Measurements from ENCODE around the gene MGST2. TPM values are rescaled to one million over a fixed set of nuclear protein-coding genes. Genes with fewer than 3 reads are reported as not detected.

The MGST2 gene
- total and polyA plus RNA-seq, 9 donors: 42.5 to 58.4 (median 45.6) TPM

- Histone ChIP-seq H3K27ac (ENCODE audit: low read length) (peak overlapping the region; percentile 84), H3K4me1 (ENCODE audit: control insufficient read depth, insufficient read depth, low read length) (peaks cover 24% of the 10 kb centered on the region), H3K36me3 (ENCODE audit: control insufficient read depth, insufficient read depth, low read length) (peaks cover 1% of the 10 kb centered on the region), H3K9me3 (replicated peaks; ENCODE audit: control insufficient read depth, low read depth, low read length) (no peaks in the 10 kb centered on the region), H3K27me3 (ENCODE audit: control insufficient read depth, insufficient read depth, low read length) (no peaks in the 10 kb centered on the region), H3K4me3 (ENCODE audit: low read length) (peak overlapping the region; percentile 53)
- peak; percentile 35 for DNase-seq
- under 1% methylated on average over 8 of the region's 14 CpGs for WGBS (ENCODE audit: insufficient coverage)
These were observed 68.7 kb downstream of the MGST2 start for GRCh38 chr4:139734201-139734874.

DNA sequence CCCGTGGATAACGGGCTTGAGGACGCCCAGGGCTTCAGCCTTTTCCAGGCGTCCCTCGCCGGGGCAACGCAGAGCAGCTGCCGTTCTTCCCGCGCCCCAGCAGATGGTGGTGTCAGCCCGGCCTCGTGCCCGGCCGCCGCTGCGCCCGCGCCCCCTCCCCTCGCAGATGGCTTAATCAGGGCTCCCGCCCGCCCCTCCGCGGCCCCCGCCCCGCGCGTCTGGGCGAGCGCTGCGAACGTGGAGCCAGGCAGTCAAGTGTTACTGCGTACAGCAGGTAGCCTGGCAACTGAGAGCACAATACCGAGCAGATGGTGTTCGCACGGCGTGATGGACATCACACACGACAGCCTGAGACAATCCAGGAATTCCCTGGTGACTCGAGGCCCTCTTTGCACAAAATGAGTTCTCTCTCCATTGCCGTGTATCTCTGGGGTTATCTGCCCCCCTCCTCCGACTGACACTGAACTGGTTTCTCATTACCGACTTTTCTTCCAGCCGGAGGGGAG lies 69.3 kb downstream of the MGST2 start:
- WGBS (ENCODE audit: insufficient coverage): 0% methylated on average over 33 of the region's 42 CpGs
- H3K27me3 ChIP-seq (ENCODE audit: control insufficient read depth, insufficient read depth, low read length): no peaks in the 10 kb centered on the region
- peak; percentile 96 for DNase-seq
- H3K4me3 ChIP-seq (ENCODE audit: low read length): peak overlapping the region; percentile 53
- peak overlapping the region; percentile 91 for H3K27ac ChIP-seq (ENCODE audit: low read length)
- H3K9me3 ChIP-seq (replicated peaks; ENCODE audit: control insufficient read depth, low read depth, low read length): no peaks in the 10 kb centered on the region
- peaks cover 27% of the 10 kb centered on the region for H3K4me1 ChIP-seq (ENCODE audit: control insufficient read depth, insufficient read depth, low read length)
- H3K36me3 ChIP-seq (ENCODE audit: control insufficient read depth, insufficient read depth, low read length): no peaks in the 10 kb centered on the region

GRCh38 chr4:139735381-139736273 lies 70.0 kb downstream of the MGST2 start:
- Histone ChIP-seq H3K4me3 (ENCODE audit: low read length) (peak overlapping the region; percentile 53), H3K27ac (ENCODE audit: low read length) (peak overlapping the region; percentile 91), H3K27me3 (ENCODE audit: control insufficient read depth, insufficient read depth, low read length) (no peaks in the 10 kb centered on the region), H3K36me3 (ENCODE audit: control insufficient read depth, insufficient read depth, low read length) (no peaks in the 10 kb centered on the region), H3K4me1 (ENCODE audit: control insufficient read depth, insufficient read depth, low read length) (peaks cover 34% of the 10 kb centered on the region), H3K9me3 (replicated peaks; ENCODE audit: control insufficient read depth, low read depth, low read length) (no peaks in the 10 kb centered on the region)
- DNase-seq: peak; percentile 69
- WGBS (ENCODE audit: insufficient coverage): 2% methylated on average over 42 of the region's 59 CpGs

GRCh38 chr4:139736274-139736660 lies 70.6 kb downstream of the MGST2 start:
- Histone ChIP-seq H3K27ac (ENCODE audit: low read length) (peak overlapping the region; percentile 37), H3K9me3 (replicated peaks; ENCODE audit: control insufficient read depth, low read depth, low read length) (no peaks in the 10 kb centered on the region), H3K4me1 (ENCODE audit: control insufficient read depth, insufficient read depth, low read length) (peaks cover 40% of the 10 kb centered on the region), H3K4me3 (ENCODE audit: low read length) (no peak overlapping the region), H3K36me3 (ENCODE audit: control insufficient read depth, insufficient read depth, low read length) (no peaks in the 10 kb centered on the region), H3K27me3 (ENCODE audit: control insufficient read depth, insufficient read depth, low read length) (no peaks in the 10 kb centered on the region)
- DNase-seq: peak; percentile 70
- WGBS (ENCODE audit: insufficient coverage): no CpG with 5 or more reads among the region's 5 CpGs

DNA sequence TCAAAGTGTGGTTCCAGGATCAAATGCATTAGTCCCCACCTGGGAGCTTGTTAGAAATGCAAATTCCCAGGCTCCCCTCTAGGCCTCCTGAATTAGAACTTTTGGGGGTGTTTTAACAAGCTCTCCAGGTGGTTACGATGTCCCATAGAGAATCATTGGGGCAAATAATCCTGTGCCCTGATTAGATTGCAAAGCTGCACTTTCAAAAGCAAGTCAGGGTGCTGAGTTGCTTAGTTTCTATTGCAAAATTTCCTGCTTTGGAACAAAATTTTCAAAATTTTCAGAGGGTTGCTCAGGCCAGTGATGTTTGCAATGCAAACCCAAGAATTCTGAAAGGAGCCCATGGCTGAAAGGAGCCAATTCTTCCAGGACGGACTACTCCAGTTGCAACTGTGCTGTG lies 71.0 kb downstream of the MGST2 start:
- Histone ChIP-seq H3K4me3 (ENCODE audit: low read length) (no peak overlapping the region), H3K27me3 (ENCODE audit: control insufficient read depth, insufficient read depth, low read length) (no peaks in the 10 kb centered on the region), H3K4me1 (ENCODE audit: control insufficient read depth, insufficient read depth, low read length) (peaks cover 41% of the 10 kb centered on the region), H3K36me3 (ENCODE audit: control insufficient read depth, insufficient read depth, low read length) (no peaks in the 10 kb centered on the region), H3K9me3 (replicated peaks; ENCODE audit: control insufficient read depth, low read depth, low read length) (no peaks in the 10 kb centered on the region), H3K27ac (ENCODE audit: low read length) (no peak overlapping the region)
- WGBS (ENCODE audit: insufficient coverage): 72% methylated on average over 2 of the region's 2 CpGs
- DNase-seq: peak; percentile 19

DNA sequence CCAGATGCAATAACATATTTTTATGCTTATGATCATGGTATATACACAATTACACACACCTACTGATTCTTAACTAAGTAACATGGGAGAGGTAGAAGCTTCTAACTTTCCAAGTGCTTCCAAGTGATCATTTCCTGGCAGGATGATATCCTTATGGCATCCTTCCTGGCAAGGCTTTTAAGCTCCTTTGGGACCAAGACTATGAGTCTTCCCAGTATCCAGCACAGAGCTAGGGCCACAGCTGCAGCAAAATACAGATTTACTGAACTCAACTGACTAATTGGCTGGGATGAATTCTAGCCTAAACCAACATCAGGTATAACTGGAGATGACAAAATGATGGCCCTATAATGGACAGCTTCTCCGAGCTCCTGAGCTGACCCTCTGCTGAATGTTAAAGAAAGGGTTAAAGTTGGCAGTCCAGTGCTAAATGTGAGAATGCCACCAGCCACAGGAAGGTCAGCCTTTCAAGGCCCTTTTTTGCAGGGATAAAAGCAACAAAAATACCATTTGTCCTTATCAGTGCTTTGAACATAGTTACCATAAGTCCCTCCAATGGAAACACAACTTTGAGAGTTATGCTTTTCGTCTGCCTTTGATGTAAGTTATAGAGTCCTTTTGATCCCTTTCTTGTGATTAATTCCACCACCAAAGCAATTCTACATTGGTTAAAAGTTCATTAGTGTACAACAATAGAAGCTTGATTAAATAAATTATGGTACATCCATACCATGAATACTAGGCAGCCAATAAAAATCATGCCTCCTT lies 73.4 kb downstream of the MGST2 start:
- no peaks in the 10 kb centered on the region for H3K9me3 ChIP-seq (replicated peaks; ENCODE audit: control insufficient read depth, low read depth, low read length)
- no peak for DNase-seq
- H3K27ac ChIP-seq (ENCODE audit: low read length): no peak overlapping the region
- H3K4me1 ChIP-seq (ENCODE audit: control insufficient read depth, insufficient read depth, low read length): peaks cover 38% of the 10 kb centered on the region
- H3K27me3 ChIP-seq (ENCODE audit: control insufficient read depth, insufficient read depth, low read length): no peaks in the 10 kb centered on the region
- WGBS (ENCODE audit: insufficient coverage): 100% methylated on average over 1 of the region's 2 CpGs
- no peak overlapping the region for H3K4me3 ChIP-seq (ENCODE audit: low read length)
- H3K36me3 ChIP-seq (ENCODE audit: control insufficient read depth, insufficient read depth, low read length): no peaks in the 10 kb centered on the region

GRCh38 chr4:139740121-139740520 lies 74.5 kb downstream of the MGST2 start:
- Histone ChIP-seq H3K4me1 (ENCODE audit: control insufficient read depth, insufficient read depth, low read length) (peaks cover 31% of the 10 kb centered on the region), H3K27ac (ENCODE audit: low read length) (peak overlapping the region; percentile 91), H3K27me3 (ENCODE audit: control insufficient read depth, insufficient read depth, low read length) (no peaks in the 10 kb centered on the region), H3K4me3 (ENCODE audit: low read length) (no peak overlapping the region), H3K36me3 (ENCODE audit: control insufficient read depth, insufficient read depth, low read length) (no peaks in the 10 kb centered on the region), H3K9me3 (replicated peaks; ENCODE audit: control insufficient read depth, low read depth, low read length) (no peaks in the 10 kb centered on the region)
- 47% methylated on average over 3 of the region's 5 CpGs for WGBS (ENCODE audit: insufficient coverage)
- DNase-seq: no peak

- Histone ChIP-seq H3K9me3 (replicated peaks; ENCODE audit: control insufficient read depth, low read depth, low read length) (no peaks in the 10 kb centered on the region), H3K4me3 (ENCODE audit: low read length) (no peak overlapping the region), H3K36me3 (ENCODE audit: control insufficient read depth, insufficient read depth, low read length) (no peaks in the 10 kb centered on the region), H3K4me1 (ENCODE audit: control insufficient read depth, insufficient read depth, low read length) (peaks cover 28% of the 10 kb centered on the region), H3K27me3 (ENCODE audit: control insufficient read depth, insufficient read depth, low read length) (no peaks in the 10 kb centered on the region), H3K27ac (ENCODE audit: low read length) (peak overlapping the region; percentile 91)
- DNase-seq: peak; percentile 97
- no CpG with 5 or more reads among the region's 10 CpGs for WGBS (ENCODE audit: insufficient coverage)
These were observed 75.0 kb downstream of the MGST2 start for GRCh38 chr4:139740531-139741041.

- DNase-seq: no peak
- H3K36me3 ChIP-seq (ENCODE audit: control insufficient read depth, insufficient read depth, low read length): no peaks in the 10 kb centered on the region
- H3K4me1 ChIP-seq (ENCODE audit: control insufficient read depth, insufficient read depth, low read length): peaks cover 24% of the 10 kb centered on the region
- H3K27ac ChIP-seq (ENCODE audit: low read length): no peak overlapping the region
- no peaks in the 10 kb centered on the region for H3K27me3 ChIP-seq (ENCODE audit: control insufficient read depth, insufficient read depth, low read length)
- WGBS (ENCODE audit: insufficient coverage): 36% methylated on average over 2 of the region's 5 CpGs
- H3K4me3 ChIP-seq (ENCODE audit: low read length): no peak overlapping the region
- H3K9me3 ChIP-seq (replicated peaks; ENCODE audit: control insufficient read depth, low read depth, low read length): no peaks in the 10 kb centered on the region
These were observed 77.4 kb downstream of the MGST2 start for GRCh38 chr4:139743027-139743426.

Measured in muscle of leg (tissue), 11 donors.